ENCODE data around the gene TNS1.
A peak's percentile ranks its signal among the peaks of the same experiment; 100 is the strongest.

Gene TNS1

DNA sequence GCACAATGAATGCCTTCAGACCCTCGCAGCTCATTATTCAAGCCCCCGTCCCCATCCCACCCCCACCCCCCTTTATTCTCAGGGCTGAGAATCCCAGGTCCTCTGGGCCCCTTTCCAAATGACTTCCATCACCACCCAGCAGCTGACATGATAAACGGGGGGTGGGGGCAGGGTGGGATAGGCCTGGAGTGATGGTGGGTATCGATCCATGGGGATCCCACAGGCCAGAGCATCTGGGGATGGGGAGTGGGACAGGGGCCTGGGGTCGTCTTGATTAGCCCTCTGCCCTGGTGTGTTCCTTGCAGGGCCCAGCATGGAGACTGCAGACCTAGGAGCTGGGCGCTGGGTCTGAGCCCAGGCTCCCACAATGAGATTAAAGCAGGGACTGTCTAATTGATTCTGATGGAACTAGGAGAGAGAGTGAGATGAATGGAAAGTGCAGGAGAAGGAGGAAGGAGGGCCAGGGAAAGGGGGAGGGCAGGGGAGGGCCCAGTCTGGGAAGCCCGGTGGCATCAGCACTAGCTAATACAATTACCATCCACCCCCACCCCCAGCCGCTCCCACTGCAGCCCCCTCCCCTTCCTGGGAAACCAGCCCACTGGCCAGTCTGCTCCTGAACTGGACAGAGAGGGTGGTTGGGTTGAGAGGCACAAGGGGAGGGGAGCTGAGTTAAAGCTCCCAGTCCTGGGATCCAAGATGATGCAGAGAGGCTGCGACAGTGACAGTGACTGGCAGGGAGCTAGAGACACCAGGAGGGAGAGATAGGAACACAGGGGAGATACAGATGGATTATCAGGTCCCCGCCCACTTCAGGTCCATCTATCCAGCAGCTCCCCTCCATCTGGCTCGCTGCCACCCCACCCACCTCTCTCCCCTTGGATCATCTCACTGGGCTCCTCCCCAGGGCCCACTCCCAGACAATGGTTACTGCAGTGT lies 13.1 kb upstream of the TNS1 start:
- DNase-seq (ENCODE audit: low read depth in 4 of 4, low spot score in 1 of 4): no peak

DNA sequence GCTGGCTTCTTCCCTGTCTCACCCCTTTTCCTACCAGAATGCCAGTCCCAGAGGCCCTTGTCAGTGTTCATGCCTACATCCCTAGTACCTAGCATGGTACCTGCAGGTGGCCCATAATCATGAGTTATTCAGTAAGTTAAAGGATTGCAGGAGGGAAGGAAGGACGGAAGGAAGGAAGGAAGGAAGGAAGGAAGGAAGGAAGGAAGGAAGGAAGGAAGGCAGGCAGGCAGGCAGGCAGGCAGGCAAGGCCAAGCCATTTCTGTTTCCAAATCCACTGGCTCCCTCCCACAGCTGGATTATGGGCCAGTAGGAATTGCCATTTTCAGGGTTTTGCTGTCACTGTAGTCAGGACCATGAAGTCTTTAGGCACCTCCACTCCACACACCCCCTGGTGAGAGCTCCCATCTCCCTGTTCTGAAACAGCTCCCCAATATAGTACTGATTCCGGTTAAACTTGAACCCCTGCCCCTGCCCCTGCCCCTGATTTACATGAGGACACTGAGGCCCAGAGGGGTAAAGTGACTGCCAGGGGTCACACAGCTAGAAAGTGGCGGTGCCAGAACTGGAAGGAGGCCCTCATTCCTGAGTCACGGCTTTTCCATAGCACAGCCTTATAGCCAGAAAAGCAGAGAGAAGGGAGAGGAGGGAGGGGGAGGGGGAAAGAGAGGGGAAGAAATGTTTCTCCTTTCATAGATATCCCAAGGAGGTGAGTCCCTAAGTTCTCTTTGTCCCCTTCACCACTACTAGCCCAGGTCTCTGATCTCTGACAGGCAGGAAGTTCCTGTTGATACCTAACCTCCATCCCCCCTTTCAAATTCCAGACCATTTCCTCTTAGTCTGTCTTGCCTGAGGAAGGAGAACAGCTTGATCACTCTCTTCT lies 12.2 kb upstream of the TNS1 start:
- no peak for DNase-seq (ENCODE audit: low read depth in 4 of 4, low spot score in 1 of 4)

DNA sequence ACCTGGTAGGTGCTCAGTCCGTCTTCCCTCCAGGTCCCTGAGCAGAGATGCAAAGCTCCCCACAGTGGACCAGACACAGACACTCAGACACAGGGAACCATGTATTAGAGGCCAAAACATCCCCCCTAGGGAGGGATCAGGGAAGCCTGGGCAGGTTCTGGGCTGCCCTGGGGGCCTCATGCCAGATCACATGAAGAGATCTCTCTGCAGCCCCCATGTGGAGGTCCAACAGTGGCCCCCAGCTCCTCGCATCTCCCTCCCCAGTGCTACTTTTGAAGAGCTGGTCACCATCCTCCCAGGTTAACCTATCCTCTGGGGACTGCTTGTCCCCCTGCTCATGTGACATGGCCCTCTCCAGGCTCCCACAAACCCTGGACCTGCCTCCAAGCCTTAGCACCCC lies 10.5 kb upstream of the TNS1 start:
- DNase-seq (ENCODE audit: low read depth in 4 of 4, low spot score in 1 of 4): no peak

DNA sequence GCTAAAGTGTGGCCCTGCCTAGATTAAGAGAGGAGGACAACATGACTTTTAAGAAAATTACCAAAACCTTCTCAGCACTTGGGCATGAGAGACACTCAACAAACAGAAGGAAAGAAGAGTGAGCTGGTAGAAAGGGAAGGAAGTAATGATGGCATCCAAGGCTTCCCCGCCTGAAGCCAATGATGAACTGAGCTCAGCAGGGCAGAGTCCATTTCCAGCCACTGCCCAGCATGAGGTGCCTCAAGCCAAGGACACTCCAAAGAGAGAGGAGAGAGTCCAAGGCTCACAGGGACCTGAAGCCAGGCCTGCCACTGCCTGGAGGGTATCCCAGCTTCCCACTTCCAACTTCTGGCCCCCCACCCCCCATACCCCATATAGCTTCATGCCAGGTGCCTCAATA lies 9.5 kb upstream of the TNS1 start:
- no peak for DNase-seq (ENCODE audit: low read depth in 4 of 4, low spot score in 1 of 4)

DNA sequence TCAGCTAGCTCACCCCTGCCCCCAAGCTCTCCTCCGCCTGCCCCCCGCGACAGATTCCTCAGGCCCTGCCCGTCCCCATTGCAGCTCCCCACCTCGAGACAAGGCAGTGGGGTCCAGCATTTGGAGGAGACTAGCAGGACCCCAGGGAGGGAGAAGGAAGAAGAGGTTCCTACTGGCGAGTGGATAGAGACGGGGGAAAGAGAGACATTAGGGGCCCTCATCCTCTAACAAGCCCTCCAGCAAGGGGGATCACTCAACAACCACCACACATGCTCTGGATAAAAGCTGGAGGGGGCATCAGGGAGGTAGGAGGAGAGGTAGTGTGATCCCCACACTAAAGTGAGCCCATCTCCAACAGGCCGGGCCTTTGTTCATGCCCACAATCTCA lies 8.9 kb upstream of the TNS1 start:
- DNase-seq (ENCODE audit: low read depth in 4 of 4, low spot score in 1 of 4): no peak

DNA sequence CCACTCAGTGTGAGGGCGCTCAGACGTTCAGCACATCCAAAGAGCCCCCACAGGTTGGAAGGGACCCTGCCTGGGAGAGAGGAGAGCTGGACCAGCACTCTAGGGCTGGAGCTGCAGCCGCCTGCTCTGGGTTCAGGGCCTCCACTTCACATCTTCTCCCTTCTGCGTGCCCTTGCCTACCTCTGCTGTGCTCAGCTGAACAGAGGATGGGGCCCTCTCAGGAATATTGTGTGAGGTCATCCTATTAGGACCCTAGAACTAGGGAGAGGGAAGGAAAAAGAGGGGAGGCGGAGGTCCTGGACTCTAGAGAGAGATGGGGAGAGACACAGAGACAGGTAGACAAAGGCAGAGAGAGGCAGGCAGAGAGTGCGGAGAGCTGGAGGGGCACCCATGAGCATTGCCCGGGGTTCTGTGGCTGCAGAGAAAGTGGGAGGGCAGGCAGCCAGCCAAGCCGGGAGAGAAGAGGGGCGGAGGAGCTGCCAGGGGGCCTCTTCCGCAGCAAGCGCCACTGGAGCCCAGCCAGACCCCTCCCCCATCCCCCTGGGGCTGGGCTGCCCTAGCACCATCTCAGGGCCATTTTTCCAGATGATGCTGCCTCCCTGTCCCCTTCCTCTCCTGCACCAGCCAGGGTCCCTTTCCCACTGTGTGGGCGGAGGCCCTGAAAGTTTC lies 8.3 kb upstream of the TNS1 start:
- DNase-seq (ENCODE audit: low read depth in 4 of 4, low spot score in 1 of 4): no peak

DNA sequence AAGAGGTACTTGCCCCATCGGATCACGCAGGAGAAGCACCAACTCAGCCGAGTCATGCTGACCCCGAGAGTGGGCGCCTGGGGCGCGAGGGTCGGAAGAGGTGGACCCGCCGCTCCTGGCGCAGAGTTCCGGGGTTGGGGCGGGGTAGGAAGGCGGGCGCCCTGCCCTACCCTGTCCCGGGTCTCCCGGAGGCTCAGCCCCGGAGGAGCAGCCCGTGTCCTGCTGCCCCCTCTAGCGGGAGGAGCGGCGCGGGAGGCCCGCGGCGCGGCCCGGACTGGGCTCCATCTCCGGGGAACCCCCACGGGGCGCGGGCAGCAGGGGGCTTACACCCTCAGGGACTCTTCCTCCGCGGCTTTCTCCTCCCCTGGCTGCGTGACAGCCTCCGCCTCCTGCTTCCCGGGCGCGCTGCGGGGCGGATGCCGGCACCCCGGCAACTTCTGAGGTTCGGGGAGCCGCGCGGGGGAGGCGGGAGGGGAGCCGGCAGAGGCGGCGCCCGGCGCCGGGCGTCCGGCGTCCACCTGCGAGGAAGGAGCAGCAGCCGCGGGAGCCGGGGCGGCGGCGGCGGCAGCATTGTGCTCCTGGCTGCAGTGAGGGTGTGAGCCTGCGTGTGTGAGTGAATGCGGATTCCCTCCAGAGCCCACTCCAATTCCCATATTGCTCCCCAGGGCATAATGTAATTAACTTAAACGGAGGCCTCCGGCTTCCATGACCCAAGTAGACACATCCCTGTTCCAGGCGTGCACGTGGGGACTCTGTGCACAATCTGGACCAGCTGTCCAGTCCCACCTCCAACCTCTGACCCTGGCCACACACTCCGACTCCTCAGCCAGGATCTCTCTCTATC lies 7.6 kb upstream of the TNS1 start:
- peak in 2 of 4 experiments; percentile 6 to 20 for DNase-seq (ENCODE audit: low read depth in 4 of 4, low spot score in 1 of 4)

DNA sequence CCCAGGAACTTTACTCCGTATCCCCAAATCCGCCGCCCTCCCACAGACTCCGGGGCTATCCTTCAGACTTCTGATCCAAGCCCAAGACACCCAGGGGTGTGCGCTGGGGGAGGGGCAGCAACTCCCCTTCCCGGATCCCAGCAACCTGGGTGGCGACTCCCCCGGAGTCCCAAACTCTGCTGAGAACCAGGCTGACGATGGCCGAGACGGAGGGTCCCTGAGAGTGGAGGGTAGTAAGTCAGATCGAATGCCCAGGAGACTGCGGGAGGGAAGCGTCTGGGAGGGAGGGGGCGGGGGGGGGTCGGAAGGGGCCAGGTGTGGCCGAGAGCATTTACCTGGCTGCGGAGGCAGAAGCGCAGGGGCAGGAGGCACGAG lies 7.0 kb upstream of the TNS1 start:
- no peak for DNase-seq (ENCODE audit: low read depth in 4 of 4, low spot score in 1 of 4)

DNA sequence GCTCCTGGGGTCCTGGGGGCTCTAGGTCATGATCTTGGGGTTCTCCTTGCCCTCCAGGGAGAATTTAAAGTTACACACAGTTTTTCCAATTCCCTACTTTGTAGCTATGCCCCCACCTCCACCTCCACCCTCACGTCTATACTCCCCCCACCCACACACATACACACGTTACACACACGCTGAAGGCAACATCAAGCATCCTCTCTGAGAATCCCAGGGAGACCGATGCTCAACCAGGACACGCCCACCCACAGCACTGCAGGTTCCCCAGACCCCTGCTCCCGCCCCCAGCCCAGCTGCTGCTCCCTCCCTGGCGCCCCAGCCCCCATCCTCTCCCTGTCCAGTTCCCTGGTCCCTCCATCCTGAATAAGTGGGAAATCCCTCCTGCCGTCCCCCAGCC lies 6.4 kb upstream of the TNS1 start:
- no peak for DNase-seq (ENCODE audit: low read depth in 4 of 4, low spot score in 1 of 4)

DNA sequence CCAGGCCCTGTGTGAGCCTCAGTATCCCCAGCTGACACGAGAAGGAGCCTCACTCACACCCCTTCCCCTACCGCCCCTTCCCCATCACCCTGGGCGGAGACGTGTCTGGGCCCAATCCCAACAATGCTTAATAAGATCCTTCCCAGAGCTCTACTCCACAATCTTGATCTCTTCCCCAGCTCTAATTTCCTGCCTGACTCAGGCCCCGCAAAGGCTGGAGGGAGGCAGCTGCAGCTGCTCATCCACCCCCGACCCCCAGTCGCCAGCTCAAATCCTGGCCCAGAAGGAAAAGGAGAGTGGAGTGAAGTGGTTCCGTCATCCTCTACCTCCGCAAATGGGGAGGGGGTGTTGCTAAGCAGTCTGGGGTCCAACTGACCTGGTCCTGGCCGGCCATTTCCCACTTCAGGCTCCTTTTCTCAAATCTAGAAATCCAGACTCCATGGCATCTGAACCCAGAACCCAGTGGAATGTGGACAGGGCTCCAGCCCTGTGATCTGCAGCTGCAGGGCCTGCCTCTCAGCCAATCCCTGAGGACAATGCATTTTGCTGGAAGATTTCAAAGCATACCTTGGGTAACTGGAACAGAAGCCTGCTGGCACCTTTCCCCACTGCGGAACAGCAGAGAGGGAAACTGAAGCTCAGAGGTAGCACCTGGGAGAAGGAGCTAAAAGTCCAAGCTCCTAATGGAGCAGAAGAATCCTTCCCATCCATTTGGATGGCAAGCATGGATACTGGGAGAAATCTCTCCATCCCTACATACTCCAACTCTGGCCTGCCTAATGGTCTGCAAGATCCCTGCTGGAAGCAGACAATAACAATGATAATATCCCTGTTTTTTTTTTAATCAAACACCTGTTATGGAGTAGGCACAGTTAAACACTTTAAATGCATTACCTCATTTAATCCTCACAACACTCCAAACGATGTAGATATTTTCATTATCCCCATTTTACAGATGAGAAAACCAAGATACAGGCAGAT lies 5.6 kb upstream of the TNS1 start:
- no peak for DNase-seq (ENCODE audit: low read depth in 4 of 4, low spot score in 1 of 4)

DNA sequence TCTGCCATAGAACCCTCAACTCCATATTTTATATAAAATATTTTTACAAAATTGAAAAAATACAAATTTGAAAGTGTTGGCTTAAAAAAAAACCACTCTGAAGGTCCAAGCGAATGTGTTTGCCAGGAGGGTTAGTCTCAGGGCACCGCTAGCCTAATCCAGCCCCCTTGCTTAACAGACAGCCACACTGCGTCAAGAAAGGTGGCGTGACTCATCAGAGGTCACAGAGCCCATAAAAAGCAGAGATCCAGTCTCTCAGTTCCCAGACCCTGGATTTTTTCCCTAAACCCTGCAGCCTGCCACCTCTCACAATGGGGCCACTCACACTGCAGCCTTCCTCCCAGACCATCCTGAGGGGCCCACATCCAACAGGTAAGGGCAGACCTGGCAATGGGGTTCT lies 3.9 kb upstream of the TNS1 start:
- no peak for DNase-seq (ENCODE audit: low read depth in 4 of 4, low spot score in 1 of 4)

DNA sequence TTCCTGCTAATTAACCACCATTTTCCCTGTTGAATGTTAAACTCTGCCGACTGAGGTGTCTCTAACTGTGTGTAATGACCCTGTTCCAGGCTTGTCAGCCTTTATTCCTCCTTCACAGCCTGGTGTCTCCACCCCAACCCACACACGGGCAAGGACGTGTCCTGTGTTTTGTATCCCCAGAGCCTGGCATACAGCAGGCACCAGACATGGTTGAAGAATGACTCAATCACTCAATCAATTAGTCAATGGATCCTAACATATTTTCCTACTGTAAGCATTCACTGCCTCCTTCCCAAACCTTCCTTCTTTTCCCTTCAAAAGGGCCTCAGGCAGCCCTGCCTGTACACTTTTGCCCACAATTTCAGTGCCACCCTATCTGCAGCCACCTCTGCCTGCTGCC lies 2.7 kb upstream of the TNS1 start:
- DNase-seq (ENCODE audit: low read depth in 4 of 4, low spot score in 1 of 4): no peak

DNA sequence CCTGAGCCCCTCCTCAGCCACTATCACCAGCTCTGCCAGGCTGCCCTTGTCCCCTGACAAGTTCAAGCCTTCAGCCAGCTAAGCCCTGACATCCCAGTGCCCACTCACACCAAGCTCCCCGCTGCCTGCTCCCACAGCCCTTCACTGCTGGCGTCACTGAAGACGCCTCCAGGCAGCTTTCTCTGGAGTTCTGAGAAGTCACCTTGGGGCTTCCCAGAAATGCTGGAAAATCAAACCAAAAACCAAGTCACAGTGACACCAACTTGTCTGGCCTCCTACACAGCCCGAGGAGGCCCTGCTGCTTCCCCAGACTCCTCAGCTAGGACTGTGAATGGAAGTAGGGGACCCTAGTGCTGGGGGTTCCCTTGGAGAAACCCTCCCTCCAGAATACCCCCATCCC lies 2.2 kb upstream of the TNS1 start:
- no peak for DNase-seq (ENCODE audit: low read depth in 4 of 4, low spot score in 1 of 4)

DNA sequence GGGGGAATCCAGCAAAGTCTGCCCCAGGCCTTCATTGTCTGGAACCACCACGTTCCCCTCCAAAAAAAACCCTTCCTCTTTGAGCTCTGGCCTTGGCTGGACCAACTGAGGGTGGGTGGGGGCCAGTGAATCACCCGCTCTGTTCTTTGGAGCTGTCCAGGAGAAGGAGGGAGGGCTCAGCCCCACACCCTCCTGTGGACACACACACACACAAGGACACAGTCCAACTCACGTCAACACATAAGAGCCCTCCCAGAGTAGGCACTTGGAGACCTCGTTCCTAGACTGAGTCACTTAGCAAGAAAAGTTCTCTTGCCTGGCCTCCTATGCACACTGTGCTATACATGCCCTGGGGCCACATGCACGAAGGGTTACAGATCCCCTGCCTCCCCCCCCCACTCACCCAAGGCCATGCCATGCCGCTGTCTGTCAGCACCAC lies 1.2 kb upstream of the TNS1 start:
- no peak for DNase-seq (ENCODE audit: low read depth in 4 of 4, low spot score in 1 of 4)

DNA sequence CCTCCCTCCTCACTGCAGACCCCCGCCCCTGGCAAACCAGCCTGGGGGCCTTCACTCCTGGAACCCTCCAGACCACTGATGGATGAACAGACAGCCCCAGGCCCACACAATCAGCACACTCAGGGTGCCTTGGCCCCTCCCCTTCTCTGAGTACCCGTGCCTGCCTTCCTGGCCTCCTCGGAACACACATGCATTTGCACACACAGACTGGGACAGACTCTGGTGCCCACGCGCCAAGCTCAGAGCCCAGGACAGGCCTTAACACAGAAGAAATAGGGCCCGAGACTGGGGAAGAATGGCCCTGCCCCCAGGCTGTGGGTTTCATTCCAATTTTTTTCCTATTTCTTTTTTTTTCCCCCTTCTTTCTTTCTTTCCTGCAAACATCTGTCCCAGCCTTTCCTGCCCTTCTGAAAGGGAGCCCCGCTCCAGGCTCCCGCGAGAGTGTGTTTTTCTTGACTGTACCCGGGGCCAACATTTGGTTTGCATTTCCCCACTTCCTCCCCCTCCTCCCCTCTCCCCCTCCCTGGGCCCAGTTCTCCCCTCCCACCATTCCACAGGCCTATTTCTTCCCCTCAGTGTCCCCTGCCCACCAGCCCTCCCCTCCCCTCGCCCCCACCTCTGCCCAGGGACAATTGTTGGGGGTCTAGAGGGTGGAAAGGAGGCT lies 618 bp upstream of the TNS1 start:
- DNase-seq (ENCODE audit: low read depth in 4 of 4, low spot score in 1 of 4): no peak

DNA sequence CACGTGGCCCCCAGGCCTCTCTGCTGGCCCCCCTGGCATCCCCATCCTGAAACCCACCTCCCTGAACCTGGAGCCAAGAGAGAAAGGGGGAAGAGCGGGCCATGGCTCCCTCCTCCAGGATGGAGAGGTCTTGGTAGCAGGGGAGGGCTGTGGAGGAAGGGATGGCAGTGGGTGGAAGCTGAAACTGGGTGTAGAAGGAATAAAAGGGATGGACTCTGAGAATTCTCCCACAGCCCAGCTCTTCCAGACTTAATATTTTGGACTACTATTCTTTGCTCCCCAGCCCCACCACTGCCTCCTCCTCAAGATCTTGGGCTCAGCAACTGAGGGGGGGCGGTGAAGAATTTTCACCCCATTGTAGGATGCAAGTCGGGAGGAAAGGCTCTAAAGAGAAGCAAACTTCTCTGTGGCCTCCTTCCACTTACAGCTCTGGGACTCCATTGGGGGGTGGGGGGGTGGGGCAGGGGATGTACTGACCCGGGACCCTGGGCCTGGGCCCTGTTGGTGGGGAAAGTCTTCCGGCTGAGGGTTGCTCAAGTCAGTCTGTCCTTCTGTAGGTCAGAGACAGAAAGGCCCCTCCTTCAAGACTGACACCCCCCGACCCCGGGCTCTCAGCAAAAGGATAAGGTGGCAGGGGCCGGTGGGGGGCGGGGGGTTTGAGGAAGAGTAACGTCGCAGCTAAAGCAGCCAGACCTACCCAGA lies 501 bp downstream of the TNS1 start:
- no peak for DNase-seq (ENCODE audit: low read depth in 4 of 4, low spot score in 1 of 4)

DNA sequence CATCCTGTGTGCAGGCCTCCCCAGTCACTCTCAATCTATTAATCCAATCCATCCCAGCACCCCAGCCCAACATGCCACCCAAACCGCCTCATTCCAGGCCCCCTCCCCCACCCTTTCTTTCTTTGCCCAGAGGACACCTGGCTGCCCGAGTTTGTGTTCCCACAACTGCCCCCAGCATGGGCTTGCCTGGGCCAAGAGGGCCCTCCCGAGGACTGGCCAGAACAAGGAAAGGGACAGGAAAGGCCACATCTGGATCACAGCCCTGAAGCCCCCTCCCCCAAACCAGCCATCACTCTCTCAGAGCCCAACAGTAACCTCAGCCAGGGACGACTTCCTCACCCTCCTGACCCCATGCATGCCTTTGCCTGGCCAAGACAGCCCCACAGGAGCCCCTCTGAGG lies 1.2 kb downstream of the TNS1 start:
- no peak for DNase-seq (ENCODE audit: low read depth in 4 of 4, low spot score in 1 of 4)

DNA sequence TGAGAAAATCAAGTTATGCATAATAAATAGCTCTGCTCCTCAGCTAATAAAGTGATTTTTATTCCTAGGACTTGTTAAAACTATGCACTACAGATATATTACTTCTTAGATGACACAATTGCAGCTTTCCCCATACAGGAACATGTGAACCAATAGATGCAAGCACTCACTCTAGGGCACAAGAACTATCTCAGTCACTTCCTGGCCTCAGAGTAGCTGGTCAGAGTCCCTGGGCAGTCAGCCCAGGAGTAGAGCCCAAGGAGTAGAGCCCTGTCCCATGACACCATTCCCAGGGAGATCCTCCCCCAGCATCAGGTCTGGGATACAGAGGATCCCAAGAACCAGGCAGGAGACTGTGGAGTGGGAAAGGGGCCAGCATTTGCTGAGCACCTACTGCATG lies 2.7 kb downstream of the TNS1 start:
- no peak for DNase-seq (ENCODE audit: low read depth in 4 of 4, low spot score in 1 of 4)

DNA sequence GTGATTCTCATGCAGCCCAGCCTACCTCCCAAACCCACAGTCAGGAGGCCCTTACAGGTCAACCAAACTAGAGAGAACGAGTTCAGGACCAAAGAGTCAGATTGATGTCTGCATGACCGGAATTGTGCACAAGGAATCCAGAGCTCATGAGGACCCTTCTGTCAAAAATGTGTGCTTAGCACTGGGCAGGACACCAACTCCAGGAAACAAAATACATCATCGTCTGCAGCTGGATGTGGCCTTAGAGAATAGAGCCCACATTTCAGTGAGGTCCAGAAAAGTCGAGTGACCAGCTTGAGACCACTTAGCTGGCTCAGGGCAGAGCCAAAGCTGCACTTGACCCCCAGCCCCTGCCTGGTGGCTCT lies 3.2 kb downstream of the TNS1 start:
- DNase-seq (ENCODE audit: low read depth in 4 of 4, low spot score in 1 of 4): no peak
